HG03064 (cell line): ENCODE results near the gene CYP2F1.
"Not testable (repeated sequence)": the region's sequence is repeated elsewhere in the genome, so short reads cannot be mapped to it uniquely, and the experiment has no call there.

Experiments used
- ATAC-seq: cut with Tn5 transposase; IDR thresholded peaks from one replicate; pipeline ENCODE4 v1.9.1; 2021; ENCODE audit warnings: low read depth; ENCODE audit not compliant: unreplicated experiment

Gene CYP2F1

GRCh38 chr19:41123716-41124294, 9.6 kb downstream of the CYP2F1 start:
- no peak for ATAC-seq

GRCh38 chr19:41126765-41127203, 12.6 kb downstream of the CYP2F1 start:
- ATAC-seq, result not testable (repeated sequence)

- not testable (repeated sequence) for ATAC-seq
Measured at GRCh38 chr19:41127362-41127761, 13.1 kb downstream of the CYP2F1 start.

GRCh38 chr19:41127801-41128300, 13.6 kb downstream of the CYP2F1 start:
- not testable (repeated sequence) for ATAC-seq

GRCh38 chr19:41128692-41129091, 14.5 kb downstream of the CYP2F1 start:
- no peak for ATAC-seq

- no peak for ATAC-seq
Measured at GRCh38 chr19:41131186-41131585, 17.0 kb downstream of the CYP2F1 start.

GRCh38 chr19:41133260-41133659, 19.0 kb downstream of the CYP2F1 start:
- no peak for ATAC-seq

- no peak for ATAC-seq
Measured at GRCh38 chr19:41134616-41135015, 20.4 kb downstream of the CYP2F1 start.

GRCh38 chr19:41135390-41136384, 21.5 kb downstream of the CYP2F1 start:
- ATAC-seq, result not testable (repeated sequence)

- ATAC-seq, result no peak
Measured at GRCh38 chr19:41136636-41137455, 22.6 kb downstream of the CYP2F1 start.

GRCh38 chr19:41144403-41144802, 30.2 kb downstream of the CYP2F1 start:
- no peak for ATAC-seq

GRCh38 chr19:41149831-41150230, 35.6 kb downstream of the CYP2F1 start:
- ATAC-seq, result no peak

GRCh38 chr19:41150986-41151385, 36.8 kb downstream of the CYP2F1 start:
- not testable (repeated sequence) for ATAC-seq

GRCh38 chr19:41154060-41154459, 39.8 kb downstream of the CYP2F1 start:
- ATAC-seq, result no peak

GRCh38 chr19:41156207-41156606, 42.0 kb downstream of the CYP2F1 start:
- no peak for ATAC-seq

- no peak for ATAC-seq
Measured at GRCh38 chr19:41159881-41160280, 45.6 kb downstream of the CYP2F1 start.

- no peak for ATAC-seq
Measured at GRCh38 chr19:41161903-41162302, 47.7 kb downstream of the CYP2F1 start.

GRCh38 chr19:41166944-41167804, 52.9 kb downstream of the CYP2F1 start:
- no peak for ATAC-seq

GRCh38 chr19:41172297-41173164, 58.3 kb downstream of the CYP2F1 start:
- ATAC-seq, result no peak
